Astrocyte (in vitro differentiated cells and primary cell): Measurements from ENCODE around the gene OPALIN.

Source experiments
- EZH2 ChIP-seq: IDR thresholded peaks from 2 replicates; pipeline ENCODE4 v1.6.1; 2012; ENCODE audit warnings: mild to moderate bottlenecking, low read length, inconsistent platforms; ENCODE audit not compliant: insufficient read depth
- TF ChIP-seq, protein P1 (sequence below): IDR thresholded peaks from 2 replicates; pipeline ENCODE4 v1.5.1; 2011; ENCODE audit warnings: low read depth, mild to moderate bottlenecking, inconsistent platforms, low read length, moderate library complexity; ENCODE audit not compliant: insufficient read depth

DNA sequence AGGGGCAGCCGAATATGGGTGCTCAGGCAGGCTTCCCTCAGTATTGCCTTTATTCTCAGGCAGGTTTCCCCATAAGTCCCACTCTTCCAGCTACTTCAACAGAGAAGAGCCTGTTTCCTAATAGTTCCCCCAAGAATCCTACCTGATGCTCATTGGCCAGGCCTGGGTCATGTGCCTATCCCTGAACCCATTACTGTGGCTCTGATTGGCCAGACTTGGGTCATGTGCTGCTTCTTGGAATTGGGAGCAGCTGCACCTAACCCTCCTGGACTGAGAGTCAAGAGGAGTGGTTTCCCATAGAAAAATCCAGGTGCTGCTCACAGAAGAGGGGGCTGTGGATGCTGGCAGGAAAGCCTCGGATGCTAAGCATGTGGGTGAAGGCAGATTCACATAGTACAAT lies 21.7 kb downstream of the OPALIN start:
- TF ChIP-seq, protein P1, sequence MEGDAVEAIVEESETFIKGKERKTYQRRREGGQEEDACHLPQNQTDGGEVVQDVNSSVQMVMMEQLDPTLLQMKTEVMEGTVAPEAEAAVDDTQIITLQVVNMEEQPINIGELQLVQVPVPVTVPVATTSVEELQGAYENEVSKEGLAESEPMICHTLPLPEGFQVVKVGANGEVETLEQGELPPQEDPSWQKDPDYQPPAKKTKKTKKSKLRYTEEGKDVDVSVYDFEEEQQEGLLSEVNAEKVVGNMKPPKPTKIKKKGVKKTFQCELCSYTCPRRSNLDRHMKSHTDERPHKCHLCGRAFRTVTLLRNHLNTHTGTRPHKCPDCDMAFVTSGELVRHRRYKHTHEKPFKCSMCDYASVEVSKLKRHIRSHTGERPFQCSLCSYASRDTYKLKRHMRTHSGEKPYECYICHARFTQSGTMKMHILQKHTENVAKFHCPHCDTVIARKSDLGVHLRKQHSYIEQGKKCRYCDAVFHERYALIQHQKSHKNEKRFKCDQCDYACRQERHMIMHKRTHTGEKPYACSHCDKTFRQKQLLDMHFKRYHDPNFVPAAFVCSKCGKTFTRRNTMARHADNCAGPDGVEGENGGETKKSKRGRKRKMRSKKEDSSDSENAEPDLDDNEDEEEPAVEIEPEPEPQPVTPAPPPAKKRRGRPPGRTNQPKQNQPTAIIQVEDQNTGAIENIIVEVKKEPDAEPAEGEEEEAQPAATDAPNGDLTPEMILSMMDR = no peak
- no peak for TF ChIP-seq EZH2
